Bone marrow (tissue), 2 donors: ENCODE results near the gene MRGPRX4.
"Not testable (repeated sequence)": the region's sequence is repeated elsewhere in the genome, so short reads cannot be mapped to it uniquely, and the experiment has no call there.

Experiments
- DNase-seq, 2 donors: peaks; one replicate each; lab custom pipeline; 2025; lab: John Stamatoyannopoulos, UW

The MRGPRX4 gene

DNA sequence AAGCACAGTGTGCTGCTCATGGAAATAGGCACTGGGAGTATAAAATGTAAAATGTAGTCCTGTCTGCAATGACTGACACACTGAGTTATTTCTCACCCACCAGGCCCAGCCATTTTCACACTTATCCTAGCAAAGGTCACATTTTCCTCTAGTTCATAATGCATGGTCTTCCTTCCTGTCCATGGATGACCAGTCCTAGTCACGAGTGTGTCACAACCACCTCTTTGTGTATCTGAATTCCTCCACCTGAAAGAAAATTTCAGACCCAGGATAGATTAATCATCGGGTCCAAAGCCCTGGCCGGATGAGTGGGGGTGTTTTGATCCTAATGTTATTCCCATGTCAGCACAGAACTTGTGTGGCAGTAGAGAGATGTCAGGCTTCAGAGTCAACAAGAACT lies at the start of gene MRGPRX4:
Gene MRGPRX4 (plus strand): TSS at position 172 of the 400 bp plus-strand sequence. CDS start 420 bp downstream, outside the sequence.
- DNase-seq = no peak

DNA sequence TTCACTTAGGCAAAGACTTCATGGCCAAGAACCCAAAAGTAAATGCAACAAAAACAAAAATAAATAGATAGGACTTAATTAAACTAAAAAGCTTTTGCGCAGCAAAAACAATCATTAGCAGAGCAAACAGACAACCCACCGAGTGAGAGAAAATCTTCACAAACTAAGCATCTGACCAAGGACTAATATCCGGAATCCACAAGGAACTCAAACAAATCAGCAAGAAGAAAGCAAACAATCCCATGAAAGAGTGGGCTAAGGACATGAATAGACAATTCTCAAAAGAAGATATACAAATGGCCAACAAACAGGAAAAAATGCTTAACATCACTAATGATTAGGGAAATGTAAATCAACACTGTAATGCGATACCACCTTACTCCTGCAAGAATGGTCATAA lies 41.5 kb upstream of the MRGPRX4 start:
- DNase-seq = not testable (repeated sequence)

DNA sequence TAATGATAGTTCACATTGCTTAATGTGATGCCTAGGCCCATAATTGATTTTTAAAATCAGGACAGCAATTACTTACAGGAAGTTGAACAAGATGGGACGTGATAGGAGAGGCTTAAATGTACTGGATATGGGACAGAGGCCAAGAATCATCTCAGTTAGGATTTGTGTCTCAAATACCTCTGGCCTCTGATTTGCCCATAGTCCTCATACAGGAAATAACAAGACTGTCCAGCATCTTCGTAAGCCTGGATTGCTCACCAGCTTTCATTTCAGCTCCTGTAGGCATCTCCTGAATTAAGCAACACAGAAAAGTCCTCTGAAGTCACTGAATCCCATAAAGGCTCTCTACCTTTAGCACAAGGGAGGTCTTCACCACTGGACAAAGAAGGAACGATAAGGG lies 40.3 kb upstream of the MRGPRX4 start, which contains the start of gene MRGPRX3:
Gene MRGPRX3 (plus strand): TSS at position 231 of the 400 bp plus-strand sequence. CDS start 4,632 bp downstream, outside the sequence.
- no peak for DNase-seq

- DNase-seq = no peak
Observed at GRCh38 chr11:18135308-18135707, 37.3 kb upstream of the MRGPRX4 start.

- no peak for DNase-seq
Observed at GRCh38 chr11:18137186-18137800, 35.3 kb upstream of the MRGPRX4 start.

GRCh38 chr11:18140145-18140544 lies 32.5 kb upstream of the MRGPRX4 start:
- DNase-seq = no peak

DNA sequence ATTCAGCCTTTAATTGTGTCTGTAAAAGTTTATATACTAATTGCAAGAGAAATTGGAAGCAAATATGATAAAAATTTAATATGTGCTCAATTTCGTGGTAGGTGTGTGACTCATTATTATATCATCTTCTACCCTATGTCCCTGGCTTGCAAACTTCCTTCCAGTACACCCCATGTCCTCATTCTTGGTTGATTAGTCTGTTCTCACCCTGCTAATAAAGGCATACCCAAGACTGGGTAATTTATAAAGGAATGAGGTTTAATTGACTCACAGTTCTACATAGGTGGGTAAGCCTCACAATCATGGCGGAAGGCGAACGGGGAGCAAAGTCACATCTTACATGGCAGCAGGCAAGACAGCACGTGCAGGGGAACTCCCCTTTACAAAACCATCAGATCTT lies 28.4 kb upstream of the MRGPRX4 start:
- no peak for DNase-seq

DNA sequence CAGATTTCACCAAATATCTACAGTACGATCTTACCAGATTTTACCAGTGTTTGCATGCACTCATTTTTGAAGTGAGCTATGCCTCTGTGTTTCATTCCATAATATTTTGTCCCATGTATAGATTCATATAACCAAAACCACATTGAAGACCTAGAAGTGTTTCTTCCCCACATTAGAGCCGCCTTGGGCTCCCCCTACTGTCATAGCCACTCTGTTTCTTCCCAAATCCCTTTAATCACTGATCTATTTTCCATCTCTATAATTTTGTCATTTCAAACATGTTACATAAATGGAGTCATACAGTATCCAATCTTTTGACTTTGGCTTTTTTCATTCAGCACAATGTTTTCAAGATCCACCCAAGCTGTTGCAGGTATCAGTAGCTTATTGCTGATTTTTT lies 27.6 kb upstream of the MRGPRX4 start:
- DNase-seq = no peak

DNA sequence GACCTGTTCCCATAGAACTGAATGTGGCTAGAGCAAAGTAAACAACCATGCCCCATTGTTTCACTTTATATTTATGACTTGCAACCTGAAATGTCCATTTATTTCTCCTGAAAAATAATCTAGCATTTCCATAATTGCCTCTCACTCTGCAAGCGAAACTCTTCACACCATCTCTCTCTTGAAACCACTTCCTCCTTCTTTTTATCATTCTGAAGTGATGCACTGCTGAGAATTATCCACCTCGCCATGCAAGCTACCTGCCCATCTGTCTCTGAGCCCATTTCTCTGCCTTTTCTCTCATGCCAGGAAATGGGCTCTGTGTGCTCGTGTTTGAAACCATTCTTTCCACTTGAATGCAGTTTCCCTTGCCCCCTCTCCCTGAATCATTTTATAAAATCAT lies 26.8 kb upstream of the MRGPRX4 start:
- DNase-seq = no peak

- no peak for DNase-seq
Observed at GRCh38 chr11:18151581-18151980, 21.1 kb upstream of the MRGPRX4 start.

GRCh38 chr11:18168372-18168771 lies 4.3 kb upstream of the MRGPRX4 start:
- no peak for DNase-seq

GRCh38 chr11:18171377-18172000 lies 1.1 kb upstream of the MRGPRX4 start:
- DNase-seq = no peak

DNA sequence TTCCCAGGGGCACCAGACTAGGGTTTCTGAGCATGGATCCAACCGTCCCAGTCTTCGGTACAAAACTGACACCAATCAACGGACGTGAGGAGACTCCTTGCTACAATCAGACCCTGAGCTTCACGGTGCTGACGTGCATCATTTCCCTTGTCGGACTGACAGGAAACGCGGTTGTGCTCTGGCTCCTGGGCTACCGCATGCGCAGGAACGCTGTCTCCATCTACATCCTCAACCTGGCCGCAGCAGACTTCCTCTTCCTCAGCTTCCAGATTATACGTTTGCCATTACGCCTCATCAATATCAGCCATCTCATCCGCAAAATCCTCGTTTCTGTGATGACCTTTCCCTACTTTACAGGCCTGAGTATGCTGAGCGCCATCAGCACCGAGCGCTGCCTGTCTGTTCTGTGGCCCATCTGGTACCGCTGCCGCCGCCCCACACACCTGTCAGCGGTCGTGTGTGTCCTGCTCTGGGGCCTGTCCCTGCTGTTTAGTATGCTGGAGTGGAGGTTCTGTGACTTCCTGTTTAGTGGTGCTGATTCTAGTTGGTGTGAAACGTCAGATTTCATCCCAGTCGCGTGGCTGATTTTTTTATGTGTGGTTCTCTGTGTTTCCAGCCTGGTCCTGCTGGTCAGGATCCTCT lies 709 bp downstream of the MRGPRX4 start:
- DNase-seq = no peak

GRCh38 chr11:18188796-18189195 lies 16.2 kb downstream of the MRGPRX4 start:
- no peak for DNase-seq

DNA sequence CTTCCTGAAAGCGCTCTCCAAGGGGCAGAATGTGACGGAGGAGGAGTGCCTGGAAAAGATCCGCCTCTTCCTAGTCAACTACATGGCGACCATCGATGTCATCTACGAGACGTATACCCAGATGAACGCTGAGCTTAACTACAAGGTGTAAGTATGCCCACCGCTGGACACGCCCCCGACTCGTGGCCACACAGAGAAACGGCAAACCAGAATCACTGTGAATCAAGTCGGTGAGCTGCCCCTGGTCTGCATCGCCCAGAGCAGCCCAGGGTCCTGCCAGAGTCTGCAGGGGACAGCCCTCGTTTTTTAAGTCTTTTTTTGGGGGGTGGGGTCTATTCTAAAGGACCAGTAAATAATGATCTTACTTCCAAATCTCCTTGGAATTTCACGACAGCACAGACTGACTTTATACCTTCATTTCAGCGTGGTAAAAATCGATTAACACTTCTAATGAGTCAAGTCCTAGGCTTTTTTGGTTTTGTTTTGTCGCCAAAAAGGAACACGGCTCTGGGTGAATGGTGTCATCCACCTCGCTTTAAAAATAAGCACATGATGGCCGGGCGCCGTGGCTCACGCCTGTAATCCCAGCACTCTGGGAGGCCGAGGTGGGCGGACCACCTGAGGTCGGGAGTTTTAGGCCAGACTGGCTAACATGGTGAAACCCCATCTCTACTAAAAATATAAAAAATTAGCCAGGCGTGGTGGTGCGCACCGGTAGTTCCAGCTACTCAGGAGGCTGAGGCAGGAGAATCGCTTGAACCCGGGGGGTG lies 17.0 kb downstream of the MRGPRX4 start:
- not testable (repeated sequence) for DNase-seq

- DNase-seq = no peak
Observed at GRCh38 chr11:18191376-18191775, 18.7 kb downstream of the MRGPRX4 start.

- DNase-seq = no peak
Observed at GRCh38 chr11:18193010-18193409, 20.4 kb downstream of the MRGPRX4 start.

GRCh38 chr11:18196532-18196931 lies 23.9 kb downstream of the MRGPRX4 start:
- no peak for DNase-seq

DNA sequence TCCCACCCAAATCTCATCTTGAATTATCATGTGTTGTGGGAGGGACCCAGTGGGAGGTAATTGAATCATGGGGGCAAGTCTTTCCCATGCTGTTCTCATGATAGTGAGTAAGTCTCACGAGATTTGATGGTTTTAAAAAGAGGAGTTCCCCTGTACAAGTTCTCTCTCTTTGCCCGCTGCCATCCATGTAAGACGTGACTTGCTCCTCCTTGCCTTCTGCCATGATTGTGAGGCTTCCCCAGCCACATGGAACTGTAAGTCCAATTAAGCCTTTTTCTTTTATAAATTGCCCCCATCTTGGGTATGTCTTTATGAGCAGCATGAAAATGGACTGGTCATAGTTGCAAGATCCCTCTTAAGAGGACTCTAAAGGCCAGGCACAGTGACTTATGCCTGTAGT lies 25.1 kb downstream of the MRGPRX4 start:
- not testable (repeated sequence) for DNase-seq

GRCh38 chr11:18203723-18204122 lies 31.1 kb downstream of the MRGPRX4 start:
- DNase-seq = peak in 1 of 2 donors; percentile 5

- no peak for DNase-seq
Observed at GRCh38 chr11:18204220-18204619, 31.6 kb downstream of the MRGPRX4 start.

DNA sequence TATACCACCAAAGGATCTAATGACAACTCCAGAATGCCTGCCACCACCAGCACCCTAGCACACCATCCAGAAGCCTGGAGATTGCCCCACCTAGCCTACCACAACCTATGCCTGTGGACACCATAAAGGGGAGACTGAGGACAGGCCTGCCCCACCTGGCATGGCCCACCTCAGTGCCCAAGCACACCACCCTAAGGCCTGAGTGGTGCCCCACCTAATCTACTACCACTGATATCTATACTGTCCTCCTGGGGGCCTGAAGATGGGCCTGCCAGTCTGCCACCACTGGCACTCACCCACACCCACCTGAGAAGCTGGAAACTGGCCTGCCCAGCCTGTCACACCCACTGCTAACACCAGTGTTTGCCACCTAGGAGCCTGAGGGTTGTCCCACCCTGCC lies 32.1 kb downstream of the MRGPRX4 start:
- DNase-seq = no peak

GRCh38 chr11:18209058-18209457 lies 36.4 kb downstream of the MRGPRX4 start:
- no peak for DNase-seq
